ENCODE results near the gene LINGO3. TPM values are rescaled to one million over a fixed set of nuclear protein-coding genes. Genes with fewer than 3 reads are reported as not detected.
A peak's percentile ranks its signal among the peaks of the same experiment; 100 is the strongest.

LINGO3 gene
- total RNA-seq (3.9 and 4.8 TPM in 2 replicates), polyA plus RNA-seq (0.56 and 1.1 TPM in 2 replicates), polyA minus RNA-seq (2.9 and 3.6 TPM in 2 replicates)
- total RNA-seq (2013) = 0.93 TPM

- no peak for TF ChIP-seq EZH2 (IDR thresholded peaks at IDR 0.05; ENCODE audit: borderline replicate concordance, insufficient read depth, low read depth, low read length, poor library complexity, severe bottlenecking)
- TF ChIP-seq CTCF (IDR thresholded peaks at IDR 0.05) = no peak
- H3K4me3 ChIP-seq (ENCODE audit: control extremely low read depth in 1 of 5, extremely low read depth in 1 of 5, insufficient read depth in 1 of 5, low read depth in 2 of 5, low read length in 4 of 5) = peak within 1 kb of the TSS in 4 of 5 experiments; percentile 28 to 57 (median 46)
- H3K79me2 ChIP-seq (ENCODE audit: control insufficient read depth, insufficient read depth, low read length) = peaks cover 32% of the 10 kb centered on the region
- H4K20me1 ChIP-seq (ENCODE audit: control insufficient read depth, insufficient read depth, low read length, poor library complexity, severe bottlenecking) = no peaks in the 10 kb centered on the region
- ATAC-seq (ENCODE audit: low read depth) (peak; percentile 37), DNase-seq (peak; percentile 64)
- H3K27me3 Mint-ChIP-seq = peaks cover 12% of the 10 kb centered on the region
- POLR2A ChIA-PET = interaction anchor here (0.6 to 3.8 kb wide), 5 partner anchors 9 to 86 kb away, joined by 3 to 18 read pairs (median 6); no protein-coding TSS in a partner anchor
- H3K27ac ChIP-seq (ENCODE audit: low read length in 2 of 2) = no peak within 1 kb of the TSS
- H3K27me3 ChIP-seq (replicated peaks in 1 of 4; ENCODE audit: control extremely low read depth in 1 of 4, control insufficient read depth in 3 of 4, insufficient read depth in 4 of 4, low read length in 3 of 4) = peaks cover 0 to 53% (median 18%) of the 10 kb centered on the region in 4 experiments
- H3K4me2 ChIP-seq (replicated peaks; ENCODE audit: low read depth, low read length, poor library complexity, severe bottlenecking) = peak within 1 kb of the TSS; percentile 90
- H3K4me1 Mint-ChIP-seq = peaks cover 30% of the 10 kb centered on the region
- H3K9ac ChIP-seq (ENCODE audit: low read length) = peak within 1 kb of the TSS; percentile 51
- peak within 1 kb of the TSS; percentile 85 for H3K27ac Mint-ChIP-seq
- H3K4me1 ChIP-seq (ENCODE audit: control insufficient read depth in 2 of 2, insufficient read depth in 2 of 2, low read length in 2 of 2) = peaks cover 38 to 42% of the 10 kb centered on the region in 2 donors
- H2AFZ ChIP-seq (ENCODE audit: insufficient read depth, low read depth, low read length, poor library complexity, severe bottlenecking) = peak within 1 kb of the TSS; percentile 27
- intact Hi-C loops (cut with micrococcal nuclease) = no loop called here
- no peaks in the 10 kb centered on the region for H3K36me3 ChIP-seq (replicated peaks in 1 of 2; ENCODE audit: control extremely low read depth in 1 of 2, control insufficient read depth in 1 of 2, extremely low read depth in 1 of 2, insufficient read depth in 2 of 2, low read length in 1 of 2)
- H3K9me3 ChIP-seq (ENCODE audit: control extremely low read depth in 1 of 3, control insufficient read depth in 2 of 3, insufficient read depth in 1 of 3, low read length in 2 of 3) = peaks cover 0 to 12% (median 0%) of the 10 kb centered on the region in 3 donors
- 6% methylated on average over 63 of the region's 63 CpGs for WGBS (ENCODE audit: insufficient coverage)
- CTCF ChIA-PET = interaction anchor here (1.3 kb wide), 1 partner anchor 55 kb away, joined by 3 read pairs; no protein-coding TSS in a partner anchor
- no peaks in the 10 kb centered on the region for H3K9me3 Mint-ChIP-seq (ENCODE audit: insufficient read depth)
- H3K4me3 Mint-ChIP-seq = peak within 1 kb of the TSS; percentile 78
These were observed at the start of gene LINGO3 for GRCh38 chr19:2308114-2308556. LINGO3 (minus strand) TSS chr19:2308154; CDS start chr19:2291776, 16,378 bp downstream.

- Histone ChIP-seq H3K79me2 (ENCODE audit: control insufficient read depth, insufficient read depth, low read length) (peaks cover 6% of the 10 kb centered on the region), H3K4me3 (ENCODE audit: control extremely low read depth in 1 of 5, extremely low read depth in 1 of 5, insufficient read depth in 1 of 5, low read depth in 2 of 5, low read length in 4 of 5) (no peak overlapping the region), H2AFZ (ENCODE audit: insufficient read depth, low read depth, low read length, poor library complexity, severe bottlenecking) (no peak overlapping the region), H3K4me1 (ENCODE audit: control insufficient read depth in 2 of 2, insufficient read depth in 2 of 2, low read length in 2 of 2) (peaks cover 6% of the 10 kb centered on the region in 2 donors), H3K9ac (ENCODE audit: low read length) (no peak overlapping the region), H3K9me3 (ENCODE audit: control extremely low read depth in 1 of 3, control insufficient read depth in 2 of 3, insufficient read depth in 1 of 3, low read length in 2 of 3) (no peaks in the 10 kb centered on the region), H3K27me3 (replicated peaks in 1 of 4; ENCODE audit: control extremely low read depth in 1 of 4, control insufficient read depth in 3 of 4, insufficient read depth in 4 of 4, low read length in 3 of 4) (peaks cover 0 to 8% (median 4%) of the 10 kb centered on the region in 4 experiments), H3K36me3 (replicated peaks in 1 of 2; ENCODE audit: control extremely low read depth in 1 of 2, control insufficient read depth in 1 of 2, extremely low read depth in 1 of 2, insufficient read depth in 2 of 2, low read length in 1 of 2) (peaks cover 0 to 21% of the 10 kb centered on the region in 2 experiments), H3K27ac (ENCODE audit: low read length in 2 of 2) (no peak overlapping the region), H4K20me1 (ENCODE audit: control insufficient read depth, insufficient read depth, low read length, poor library complexity, severe bottlenecking) (peaks cover 9% of the 10 kb centered on the region), H3K4me2 (replicated peaks; ENCODE audit: low read depth, low read length, poor library complexity, severe bottlenecking) (no peak overlapping the region)
- H3K4me1 Mint-ChIP-seq = peaks cover 5% of the 10 kb centered on the region
- H3K27ac Mint-ChIP-seq = no peak overlapping the region
- ChIA-PET CTCF (no interaction called here), POLR2A (interaction anchor here (0.6 kb wide), 1 partner anchor 27 kb away, joined by 3 read pairs; no protein-coding TSS in a partner anchor)
- no peaks in the 10 kb centered on the region for H3K9me3 Mint-ChIP-seq (ENCODE audit: insufficient read depth)
- intact Hi-C loops (cut with micrococcal nuclease) = no loop called here
- 93% methylated on average over 20 of the region's 21 CpGs for WGBS (ENCODE audit: insufficient coverage)
- peaks cover 6% of the 10 kb centered on the region for H3K27me3 Mint-ChIP-seq
- H3K4me3 Mint-ChIP-seq = no peak overlapping the region
- ATAC-seq (ENCODE audit: low read depth) = no peak
- TF ChIP-seq EZH2 (IDR thresholded peaks at IDR 0.05; ENCODE audit: borderline replicate concordance, insufficient read depth, low read depth, low read length, poor library complexity, severe bottlenecking) (no peak), CTCF (IDR thresholded peaks at IDR 0.05) (no peak)
- DNase-seq = no peak
These were observed 48.2 kb upstream of the LINGO3 start for GRCh38 chr19:2356036-2356646.
